Coronary artery (tissue), 2 donors: Measurements from ENCODE around the gene OR8H1.

ENCODE experiments used
- DNase-seq: peaks from one replicate; pipeline ENCODE4 v3.0.0-alpha.2; 2017; ENCODE audit warnings: low spot score
- H3K27ac ChIP-seq, 2 donors: fragments of 200-600 bp; sonication (generic); one replicate each; pipeline ENCODE4 v1.5.1; 2016 to 2019
- H3K4me3 ChIP-seq: fragments of 200-600 bp; sonication (generic); 2 replicates; pipeline ENCODE4 v1.5.1; 2016; ENCODE audit warnings: mild to moderate bottlenecking, moderate library complexity
- CTCF ChIP-seq: fragments of 200-600 bp; sonication (generic); IDR thresholded peaks from one replicate; pipeline ENCODE4 v1.5.1; 2019; ENCODE audit warnings: antibody characterized with exemption

The OR8H1 gene

GRCh38 chr11:56273854-56274253 is 18.2 kb downstream of the OR8H1 start, which contains the start of gene OR5T1:
Gene OR5T1 (plus strand): TSS chr11:56274154. CDS start chr11:56275639, 1,485 bp downstream.
- no peak for DNase-seq
- H3K4me3 ChIP-seq: no peak within 1 kb of the TSS
- TF ChIP-seq CTCF: no peak
- no peak within 1 kb of the TSS for H3K27ac ChIP-seq

GRCh38 chr11:56271092-56271491 is 21.0 kb downstream of the OR8H1 start:
- DNase-seq: no peak
- TF ChIP-seq CTCF: no peak
- Histone ChIP-seq H3K4me3 (no peak overlapping the region), H3K27ac (no peak overlapping the region)

GRCh38 chr11:56251954-56252353 is 40.1 kb downstream of the OR8H1 start, which contains the start of gene OR5T3:
Gene OR5T3 (plus strand): TSS chr11:56252254. CDS start chr11:56252254, 0 bp downstream.
- TF ChIP-seq CTCF: no peak
- DNase-seq: no peak

More at GRCh38 chr11:56251954-56252353, 40.1 kb downstream of the OR8H1 start, which contains the start of gene OR5T3:
- Histone ChIP-seq H3K27ac (no peak within 1 kb of the TSS), H3K4me3 (no peak within 1 kb of the TSS)
